Activated T-cell treated with anti-CD3 and anti-CD28 coated beads for 24 hours (primary cell): ENCODE results near the gene TIMM22.
A peak's percentile ranks its signal among the peaks of the same experiment; 100 is the strongest.
"Not testable (repeated sequence)": the region's sequence is repeated elsewhere in the genome, so short reads cannot be mapped to it uniquely, and the experiment has no call there.

Experiments
- DNase-seq: peaks from one replicate; pipeline ENCODE4 v3.0.0-alpha.2; 2020; ENCODE audit warnings: low read depth

TIMM22 gene

DNA sequence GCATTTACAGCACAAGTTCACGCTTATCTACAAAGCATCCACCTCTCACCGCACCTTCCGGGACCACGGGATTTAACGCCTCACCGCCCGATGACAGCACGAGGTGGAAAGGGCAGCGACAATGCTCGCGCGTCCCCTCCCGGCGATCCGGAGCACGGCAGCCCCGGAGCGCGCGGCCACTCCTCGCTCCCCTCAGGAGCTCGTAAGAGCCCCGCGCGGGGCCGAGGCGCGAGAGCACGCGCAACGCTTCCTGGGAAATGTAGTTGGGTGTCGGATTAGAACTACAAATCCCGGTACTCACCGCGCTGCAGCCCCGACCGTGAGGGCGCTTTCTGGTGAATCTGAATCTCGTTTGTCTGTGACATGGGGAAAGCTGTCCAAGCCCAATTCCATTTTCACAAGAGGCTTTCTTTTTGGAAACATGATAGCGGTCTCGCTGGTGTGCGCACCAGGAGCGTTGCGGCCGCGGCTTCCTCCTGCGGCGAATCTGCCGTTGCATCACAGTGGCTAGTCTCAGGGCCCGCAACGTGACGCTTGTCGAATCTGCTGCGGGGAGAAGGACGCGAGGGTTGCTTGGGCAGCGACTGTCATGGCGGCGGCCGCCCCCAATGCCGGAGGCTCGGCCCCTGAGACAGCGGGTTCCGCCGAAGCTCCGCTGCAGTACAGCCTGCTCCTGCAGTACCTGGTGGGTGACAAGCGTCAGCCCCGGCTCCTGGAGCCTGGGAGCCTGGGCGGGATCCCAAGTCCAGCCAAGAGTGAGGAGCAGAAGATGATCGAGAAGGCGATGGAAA, at the start of gene TIMM22:
Gene TIMM22, plus strand, starts transcription at position 576 of the 791 bp plus-strand sequence. Its CDS starts 14 bp downstream, at position 590.
- DNase-seq = peak; percentile 88

DNA sequence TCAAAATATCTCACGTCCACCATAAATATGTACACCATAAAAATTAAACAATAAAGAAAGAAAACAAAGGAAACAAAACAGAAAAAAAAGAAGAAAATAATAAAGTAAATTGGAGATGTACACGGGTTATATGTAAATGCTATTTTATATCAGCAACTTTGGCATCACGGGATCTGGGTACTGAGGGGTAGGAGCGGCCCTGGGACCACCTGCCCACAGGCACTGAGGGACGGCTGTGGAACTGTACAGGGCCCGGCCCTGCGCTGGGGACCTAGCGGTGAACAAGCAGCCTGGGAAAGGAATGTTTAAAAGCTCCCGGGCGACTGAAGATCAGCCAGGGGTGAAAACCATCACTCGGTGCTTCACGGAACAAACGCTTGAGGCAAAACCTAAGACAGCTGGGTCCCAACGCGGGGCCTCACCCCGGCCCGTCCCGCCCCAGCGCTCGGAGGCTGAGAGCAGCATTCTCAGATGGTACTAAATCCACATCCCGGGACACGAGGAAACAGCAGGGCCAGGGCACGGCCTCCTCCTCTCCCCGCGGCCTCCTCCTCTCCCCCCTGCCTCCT, 48.6 kb upstream of the TIMM22 start:
- no peak for DNase-seq

DNA sequence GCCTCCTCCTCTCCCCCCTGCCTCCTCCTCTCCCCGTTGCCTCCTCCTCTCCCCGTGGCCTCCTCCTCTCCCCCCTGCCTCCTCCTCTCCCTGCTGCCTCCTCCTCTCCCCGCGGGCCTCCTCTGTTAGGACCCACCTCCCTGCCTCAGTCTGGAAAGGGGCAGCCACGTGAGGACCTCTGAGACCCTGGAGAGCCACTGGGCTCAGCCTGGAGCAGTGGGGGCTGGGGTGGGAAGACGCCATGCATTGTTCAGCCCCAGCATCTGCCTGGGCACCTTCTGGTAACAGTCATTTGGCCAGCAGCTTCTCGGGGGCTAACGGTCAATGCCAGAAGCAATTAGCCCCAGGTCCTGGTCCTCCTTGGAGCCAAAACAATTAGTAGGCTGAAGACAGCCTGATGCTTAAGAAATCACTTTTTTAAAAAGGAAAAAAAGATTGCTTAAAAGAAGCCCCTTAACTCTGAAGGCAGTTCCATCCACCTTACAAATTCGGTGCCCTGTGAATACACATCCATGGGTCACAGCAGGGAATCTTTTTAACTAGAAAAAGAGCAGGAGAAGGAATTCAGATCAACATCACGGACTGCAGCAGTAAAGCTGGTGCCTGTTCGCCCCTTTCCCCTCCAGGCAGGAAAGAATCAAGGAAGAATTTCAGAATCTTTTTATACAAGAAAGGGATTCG, 47.2 kb upstream of the TIMM22 start:
- no peak for DNase-seq

DNA sequence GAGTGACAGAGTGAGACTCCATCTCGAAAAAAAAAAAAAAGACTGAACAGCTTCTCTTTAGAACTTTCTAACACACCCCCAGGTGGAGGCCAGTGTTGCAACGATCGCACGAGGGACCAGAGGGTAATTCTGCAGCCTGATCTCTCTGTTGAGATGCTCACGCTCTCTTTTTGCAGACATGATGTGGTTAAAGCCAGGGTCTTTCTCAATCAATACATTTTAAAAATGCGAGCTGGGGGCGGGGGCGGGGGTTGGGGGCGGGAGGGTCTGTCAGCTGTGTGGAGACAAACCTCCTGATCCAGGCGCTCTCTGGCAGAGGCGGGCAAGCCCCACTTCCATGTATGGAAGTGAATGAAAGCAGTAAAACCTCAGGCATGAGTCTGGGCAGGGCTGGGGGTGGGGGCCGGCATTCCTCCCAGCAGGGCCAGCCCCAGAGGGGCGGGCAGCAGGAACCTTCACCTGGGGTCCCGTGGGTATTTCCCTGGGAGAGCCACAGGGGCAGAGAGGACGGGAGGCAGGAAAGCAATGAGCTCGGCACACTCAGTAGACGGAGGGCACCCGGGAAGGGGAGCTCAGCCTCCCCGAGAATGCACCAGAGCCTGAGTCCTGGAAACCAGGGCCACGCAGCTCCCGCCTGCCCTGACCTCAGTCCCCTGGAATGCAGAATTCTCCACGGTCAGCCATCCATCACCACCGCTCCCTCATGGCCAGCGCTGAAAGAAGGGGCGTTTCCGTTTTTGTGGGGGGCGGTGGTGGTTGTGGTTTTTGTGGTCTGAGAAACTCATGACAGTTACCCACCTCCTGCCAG, 45.4 kb upstream of the TIMM22 start:
- no peak for DNase-seq

DNA sequence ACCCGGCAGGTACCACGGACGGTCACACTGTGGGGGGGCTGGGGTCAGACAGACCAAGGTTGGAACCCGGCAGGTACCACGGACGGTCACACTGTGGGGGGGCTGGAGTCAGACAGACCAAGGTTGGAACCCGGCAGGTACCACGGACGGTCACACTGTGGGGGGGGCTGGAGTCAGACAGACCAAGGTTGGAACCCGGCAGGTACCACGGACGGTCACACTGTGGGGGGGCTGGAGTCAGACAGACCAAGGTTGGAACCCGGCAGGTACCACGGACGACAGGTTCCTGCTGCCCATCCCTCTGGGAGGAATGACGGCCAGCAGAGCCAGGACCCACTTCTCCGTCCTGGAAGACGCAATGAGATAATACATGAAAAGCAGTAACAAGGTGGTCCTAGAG, 44.3 kb upstream of the TIMM22 start:
- not testable (repeated sequence) for DNase-seq

DNA sequence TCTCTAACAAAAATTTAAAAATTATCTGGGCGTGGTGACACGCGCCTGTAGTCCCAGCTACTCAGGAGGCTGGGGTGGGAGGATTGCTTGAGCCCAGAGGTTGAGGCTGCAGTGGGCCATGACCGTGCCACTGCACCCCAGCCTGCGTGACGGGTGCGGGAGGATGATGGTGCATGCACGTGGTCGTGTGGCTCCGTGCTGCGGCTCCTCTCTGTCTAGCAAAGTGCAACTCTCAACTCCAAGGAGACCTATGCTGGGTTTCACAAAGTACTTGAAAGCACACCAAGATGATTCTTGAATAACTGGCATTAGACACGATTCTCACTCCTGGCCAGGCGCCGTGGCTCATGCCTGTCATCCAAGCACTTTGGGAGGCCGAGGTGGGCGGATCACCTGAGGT, 43.2 kb upstream of the TIMM22 start:
- DNase-seq = no peak

DNA sequence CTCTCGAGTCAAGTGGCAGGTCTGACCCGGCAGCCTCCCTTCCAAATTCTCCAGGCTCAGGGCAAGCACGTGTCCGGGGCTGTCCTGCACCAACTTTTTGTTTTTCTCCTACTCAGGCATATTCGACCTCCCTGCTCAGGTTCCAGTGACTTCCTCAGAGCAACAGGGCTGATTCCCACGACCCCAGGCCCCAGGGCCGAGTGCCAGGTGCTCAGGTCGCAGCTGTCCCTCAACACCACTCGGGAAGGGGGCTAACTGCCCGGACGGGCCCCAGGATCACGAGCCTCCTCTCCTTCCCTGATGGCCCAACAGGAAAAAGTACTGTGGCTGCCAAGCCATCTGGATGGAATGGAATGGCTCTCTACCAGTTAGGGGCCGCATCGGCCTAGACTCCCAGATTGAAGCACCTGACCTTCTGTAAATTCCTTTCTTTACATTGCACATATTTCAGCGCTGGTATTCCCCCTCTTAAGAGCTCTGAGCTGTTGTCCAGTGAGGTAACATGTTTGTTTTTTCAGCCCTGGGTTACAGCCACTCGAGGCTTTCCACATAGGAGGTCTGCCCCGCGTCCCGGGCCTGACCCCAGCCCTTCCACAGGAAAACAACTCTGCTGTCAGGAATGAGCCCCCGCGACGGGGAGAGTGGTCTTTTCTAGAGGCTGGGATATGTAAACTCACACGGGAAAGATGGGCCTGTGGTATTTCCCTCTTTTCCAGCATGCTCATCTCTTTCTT, 42.3 kb upstream of the TIMM22 start:
- DNase-seq = no peak

DNA sequence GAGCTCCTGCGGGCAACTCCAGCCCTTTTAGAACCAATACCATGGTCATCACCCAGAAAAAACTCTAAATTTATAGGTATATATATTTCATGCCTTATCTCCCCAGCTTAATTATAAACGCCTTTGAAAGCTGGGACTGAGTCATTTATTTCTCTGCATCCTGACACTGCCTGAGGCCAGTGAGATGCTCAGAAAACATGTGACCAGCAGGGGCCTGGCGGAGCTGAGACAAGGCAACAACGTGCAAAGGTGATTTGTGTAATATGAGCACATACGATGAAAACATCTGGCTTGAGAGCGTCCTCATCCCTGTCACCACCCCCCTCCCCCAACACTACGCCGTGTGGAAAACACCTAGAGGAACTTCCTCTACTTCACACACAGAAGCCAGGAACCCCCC, 40.0 kb upstream of the TIMM22 start:
- no peak for DNase-seq

DNA sequence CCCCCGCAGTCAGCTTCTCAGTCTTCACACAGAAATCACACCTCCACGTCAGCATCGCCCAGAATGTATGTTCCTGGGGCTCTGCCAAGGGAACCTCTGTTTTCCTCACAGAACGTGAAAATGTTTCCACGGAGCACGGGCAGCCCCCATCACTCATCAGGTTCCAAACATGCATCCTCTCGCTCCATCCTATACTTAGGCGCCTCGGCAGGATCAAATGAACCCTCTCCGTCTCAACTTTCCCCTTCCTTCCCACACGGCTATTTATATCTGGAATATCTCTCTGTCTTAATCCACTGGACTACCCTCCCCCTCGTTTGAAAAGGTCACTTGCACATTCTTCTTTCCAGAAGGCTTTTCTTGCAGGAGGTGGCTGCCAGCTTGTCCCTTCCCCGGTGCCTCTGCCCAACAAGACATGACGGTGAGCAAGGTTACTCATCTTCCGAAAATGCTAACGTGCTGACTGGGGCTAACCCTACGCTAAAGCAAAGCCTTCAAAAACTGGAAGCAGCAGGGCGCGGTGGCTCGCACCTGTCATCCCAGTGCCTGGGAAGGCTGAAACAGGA, 39.0 kb upstream of the TIMM22 start:
- no peak for DNase-seq

DNA sequence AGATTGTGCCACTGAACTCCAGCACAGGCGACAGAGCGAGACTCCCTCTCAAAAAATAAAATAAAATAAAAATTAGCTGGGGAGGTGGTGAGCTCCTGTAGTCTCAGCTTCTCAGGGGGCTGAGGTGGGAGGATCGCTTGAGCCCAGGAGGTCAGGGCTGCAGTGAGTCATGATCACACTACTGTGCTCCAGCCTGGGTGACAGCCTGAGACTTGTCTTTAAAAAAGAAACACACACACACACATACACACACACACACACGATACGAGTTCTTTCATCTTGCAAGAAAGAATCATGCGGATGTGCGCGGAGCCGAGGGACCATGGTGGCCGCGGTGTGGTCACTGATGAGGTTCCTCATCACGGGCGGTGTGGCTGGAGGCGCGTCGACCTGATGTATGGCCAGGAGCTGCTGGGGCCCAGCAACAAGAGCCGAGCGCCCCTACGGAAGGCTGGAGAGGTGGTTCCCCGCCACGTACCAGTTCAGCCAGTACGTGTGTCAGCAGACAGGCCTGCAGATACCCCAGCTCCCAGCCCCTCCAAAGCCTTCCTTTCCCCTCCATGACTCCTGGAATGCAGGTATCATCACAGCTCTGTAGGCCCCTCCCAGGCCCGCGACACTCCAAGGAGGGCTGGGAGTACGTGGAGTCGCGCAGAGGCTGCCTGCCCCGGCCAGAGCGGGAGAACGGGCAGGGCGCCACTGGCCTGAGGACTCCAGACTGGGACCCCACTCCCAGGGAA, 38.0 kb upstream of the TIMM22 start:
- no peak for DNase-seq

DNA sequence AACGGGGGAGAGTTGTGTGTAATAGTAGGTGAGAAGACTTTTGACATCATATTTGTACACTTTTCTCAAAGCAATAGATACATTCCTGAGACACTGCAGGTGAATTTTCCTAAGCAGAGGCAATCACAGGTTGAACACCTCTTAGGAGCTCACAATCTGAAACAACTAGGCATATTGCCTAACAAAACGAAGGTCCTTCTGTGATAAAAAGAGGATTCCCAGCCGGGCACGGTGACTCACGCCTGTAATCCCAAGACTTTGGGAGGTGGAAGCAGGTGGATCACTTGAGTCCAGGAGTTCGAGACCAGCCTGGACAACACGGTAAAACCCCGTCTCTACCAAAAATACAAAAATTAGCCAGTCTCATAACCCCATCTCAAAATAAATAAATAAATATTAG, 34.8 kb upstream of the TIMM22 start:
- DNase-seq = no peak

DNA sequence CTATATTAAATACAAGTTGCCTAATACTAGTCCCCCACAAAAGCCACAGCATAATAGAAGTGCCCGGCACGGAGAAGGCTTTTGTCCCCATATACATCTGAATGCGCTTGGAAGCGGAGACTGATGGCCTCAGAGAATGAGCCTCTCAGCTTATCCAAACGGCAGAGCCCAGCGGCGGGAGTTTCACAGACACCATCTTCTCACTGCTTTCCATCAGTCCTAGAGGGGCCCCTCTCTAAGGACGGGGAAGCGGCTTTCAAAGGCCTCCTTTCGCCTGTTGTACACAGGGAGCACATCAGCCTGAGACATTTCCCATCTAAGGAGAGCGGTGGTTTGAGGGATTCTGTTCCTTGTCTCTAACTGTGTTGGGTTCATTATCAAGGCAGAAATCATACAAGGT, 34.3 kb upstream of the TIMM22 start:
- DNase-seq = no peak

DNA sequence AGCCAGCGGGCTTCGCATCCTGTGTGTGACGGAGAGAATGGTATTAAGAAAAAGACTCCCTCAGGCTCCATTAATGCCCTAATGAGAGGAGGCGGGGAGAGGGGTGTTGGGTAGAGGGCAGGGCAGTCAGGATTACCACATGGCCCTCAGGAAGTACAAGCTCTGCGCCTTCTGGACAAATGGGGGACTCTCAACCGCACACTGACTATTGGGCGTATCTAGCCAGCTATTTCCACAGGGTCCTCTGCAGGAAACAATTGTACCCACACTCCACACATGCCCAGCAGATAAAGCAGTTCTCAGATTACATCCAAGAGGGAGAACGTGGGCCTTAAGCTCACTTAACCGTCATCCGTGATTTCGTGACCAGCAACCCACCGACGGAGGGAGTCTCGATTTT, 32.1 kb upstream of the TIMM22 start:
- DNase-seq = no peak

DNA sequence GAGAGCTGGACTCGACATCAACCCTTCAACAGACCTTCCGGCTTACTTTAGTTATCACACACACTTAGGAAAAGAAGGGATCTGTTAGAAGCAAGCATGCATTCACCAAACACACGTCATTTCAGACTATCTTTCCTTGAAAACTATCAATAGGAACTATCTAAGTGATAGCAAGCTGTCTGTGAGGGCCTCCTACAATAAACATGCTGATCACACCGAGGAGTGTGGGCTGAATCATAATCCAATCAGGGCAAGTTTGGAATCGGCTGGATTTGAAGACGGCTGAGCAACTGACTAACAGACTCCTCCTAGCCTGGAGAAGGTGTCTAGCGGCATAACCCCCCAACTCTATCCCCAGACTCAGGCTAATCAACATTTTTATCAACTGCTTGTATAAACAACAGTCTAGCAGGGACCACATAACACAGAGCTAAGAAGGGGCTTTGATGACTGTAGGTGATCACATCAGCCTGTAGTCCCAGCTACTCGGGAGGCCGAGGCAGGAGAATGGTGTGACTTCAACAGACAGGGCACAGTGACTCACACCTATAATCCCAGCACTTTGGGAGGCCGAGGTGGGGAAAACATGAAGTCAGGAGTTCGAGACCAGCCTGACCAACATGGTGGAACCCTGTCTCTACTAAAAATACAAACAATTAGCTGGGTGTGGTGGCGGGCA, 31.5 kb upstream of the TIMM22 start:
- no peak for DNase-seq

DNA sequence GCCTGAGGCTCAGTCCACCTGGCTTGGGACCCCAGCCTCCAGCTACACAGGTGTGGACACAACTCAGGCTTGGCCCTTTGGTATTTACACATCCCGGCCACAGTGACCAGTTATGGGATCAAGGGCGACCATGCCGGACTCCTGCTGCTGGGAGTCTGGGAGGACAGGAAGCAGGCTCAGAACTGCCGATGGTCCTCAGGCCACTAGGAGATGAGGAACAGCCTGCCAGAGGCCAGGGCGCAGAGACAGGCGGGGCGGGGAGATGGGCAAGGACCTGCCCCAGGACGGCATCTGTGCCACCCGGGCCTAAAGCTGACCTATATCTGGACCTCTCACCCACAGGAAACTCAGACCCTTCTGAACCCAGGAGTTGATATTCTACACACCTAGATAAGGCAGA, 29.8 kb upstream of the TIMM22 start:
- no peak for DNase-seq

DNA sequence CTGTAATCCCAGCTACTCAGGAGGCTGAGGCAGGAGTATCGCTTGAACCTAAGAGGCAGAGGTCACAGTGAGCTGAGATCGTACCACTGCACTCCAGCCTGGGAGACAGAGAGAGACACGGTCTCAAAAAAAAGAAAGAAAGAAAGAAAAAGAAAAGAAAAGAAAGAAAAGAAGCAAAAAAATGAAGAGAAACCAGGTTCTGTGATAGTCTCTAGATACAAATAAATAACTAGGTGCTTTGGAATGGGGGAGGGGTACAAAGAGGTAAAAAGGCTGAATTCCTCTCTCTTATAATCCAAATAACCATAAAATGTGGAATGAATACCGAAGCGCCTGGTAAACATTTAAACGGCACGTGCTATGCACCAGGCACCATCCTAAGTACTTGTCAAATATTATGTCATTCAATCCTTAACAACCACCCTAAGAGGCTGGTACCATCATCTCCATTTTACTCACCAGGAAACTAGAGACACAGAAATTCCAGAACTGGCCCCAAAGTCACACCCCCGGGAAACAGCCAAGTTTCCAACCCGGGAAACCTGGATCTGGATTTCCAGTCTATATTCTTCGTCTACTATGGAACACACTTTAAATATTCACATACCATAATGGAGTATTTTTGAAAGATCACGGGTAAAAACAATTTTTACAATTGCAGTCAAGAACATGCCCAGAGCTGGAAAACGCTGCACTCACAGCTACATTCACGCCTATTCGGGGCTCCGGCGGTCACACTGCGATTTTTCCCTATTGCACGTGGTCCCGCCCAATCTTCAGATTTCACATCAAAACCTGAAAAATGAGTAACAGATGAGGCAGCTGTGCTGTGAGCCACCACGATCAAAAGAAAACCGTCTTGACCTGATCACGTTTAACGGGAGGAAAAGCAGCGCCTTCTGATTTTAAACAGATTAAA, 27.9 kb upstream of the TIMM22 start:
- no peak for DNase-seq

DNA sequence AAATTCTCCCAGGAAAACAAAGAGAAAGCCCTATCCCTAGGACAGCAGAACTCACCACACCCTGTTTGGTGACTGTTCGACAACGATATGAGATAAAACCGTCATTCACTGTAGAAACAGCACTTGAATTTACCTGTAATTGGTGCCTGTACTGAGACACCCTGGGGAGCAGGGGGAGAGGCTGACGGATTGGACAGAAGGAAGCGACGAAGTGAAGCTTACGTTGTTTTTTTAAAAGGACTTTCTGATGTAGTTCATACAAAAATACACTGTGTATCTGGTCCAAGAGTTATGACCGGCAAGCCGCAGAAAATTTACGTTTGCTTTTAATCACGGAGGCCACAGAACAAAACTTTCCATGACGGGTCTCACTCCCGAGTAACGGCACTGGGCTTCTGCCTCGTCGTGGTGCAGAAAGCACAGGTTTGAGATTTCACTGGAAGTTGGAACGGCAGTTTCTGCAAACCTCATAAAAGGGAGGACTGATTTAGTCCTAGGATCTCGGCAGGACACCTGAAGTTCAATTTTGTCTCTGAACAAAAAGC, 27.0 kb upstream of the TIMM22 start:
- DNase-seq = no peak

DNA sequence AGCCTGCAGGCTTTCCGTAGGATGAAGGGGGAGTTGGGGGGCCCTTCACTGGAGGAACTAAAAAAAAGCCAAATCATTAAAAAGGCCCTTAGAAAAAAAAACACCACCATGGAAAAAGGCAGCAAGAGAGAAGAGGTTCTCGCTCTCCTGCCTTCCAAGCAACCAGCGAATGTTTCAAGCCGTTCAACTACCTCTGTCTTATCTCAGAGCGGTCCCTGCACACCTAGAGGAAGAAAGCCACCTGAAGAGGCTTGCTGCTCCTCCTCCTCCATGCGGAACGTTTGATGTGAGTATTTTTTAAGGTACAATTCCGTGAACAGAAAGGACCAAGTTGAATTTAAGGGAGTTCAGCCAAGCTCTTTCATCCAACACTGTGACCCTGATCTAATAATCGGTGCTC, 26.6 kb upstream of the TIMM22 start:
- DNase-seq = no peak

DNA sequence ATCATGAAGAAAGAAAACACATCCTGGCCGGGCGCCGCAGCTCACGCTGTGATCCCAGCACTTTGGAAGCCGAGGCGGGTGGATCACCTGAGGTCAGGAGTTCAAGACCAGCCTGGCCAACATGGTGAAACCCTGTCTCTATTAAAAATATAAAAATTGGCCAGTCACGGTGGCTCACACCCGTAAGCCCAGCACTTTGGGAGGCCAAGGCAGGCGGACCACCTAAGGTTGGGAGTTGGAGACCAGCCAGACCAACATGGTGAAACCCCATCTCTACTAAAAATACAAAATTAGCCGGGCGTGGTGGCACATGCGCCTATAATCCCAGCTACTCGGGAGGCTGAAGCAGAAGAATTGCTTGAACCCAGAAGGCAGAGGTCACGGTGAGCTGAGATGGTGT, 25.1 kb upstream of the TIMM22 start:
- not testable (repeated sequence) for DNase-seq
